Lung (tissue), 12 donors: Measurements from ENCODE around the gene SPNS2. TPM values are rescaled to one million over a fixed set of nuclear protein-coding genes. Genes with fewer than 3 reads are reported as not detected.
"Not testable (repeated sequence)": the region's sequence is repeated elsewhere in the genome, so short reads cannot be mapped to it uniquely, and the experiment has no call there.

Experiments used
- ATAC-seq: fragments of 200-7000 bp; cut with Tn5 transposase; one replicate; pipeline ENCODE4 v1.9.1; 2020; ENCODE audit warnings: moderate number of reproducible peaks; ENCODE audit not compliant: insufficient read depth, low FRiP score
- DNase-seq, 3 donors: peaks; one replicate each; pipeline ENCODE4 v3.0.0-alpha.2; 2013 to 2017
- H3K27ac ChIP-seq, 2 donors: one replicate each; pipeline ENCODE4 v1.5.1; 2013; ENCODE audit warnings: mild to moderate bottlenecking in 2 of 2, moderate library complexity in 2 of 2, control low read depth in 1 of 2, inconsistent platforms in 1 of 2, low read depth in 1 of 2, low read length in 1 of 2
- H3K27me3 ChIP-seq, 3 donors: one replicate each; pipeline ENCODE4 v1.5.1; 2013; ENCODE audit warnings: low read length in 2 of 3; ENCODE audit not compliant: control insufficient read depth in 3 of 3, insufficient read depth in 3 of 3
- H3K36me3 ChIP-seq, 4 donors: one replicate each; pipeline ENCODE4 v1.5.1; 2013; ENCODE audit warnings: low read length in 4 of 4, mild to moderate bottlenecking in 1 of 4, moderate library complexity in 1 of 4; ENCODE audit not compliant: control insufficient read depth in 4 of 4, insufficient read depth in 4 of 4
- H3K4me1 ChIP-seq, 5 donors: one replicate each; pipeline ENCODE4 v1.5.1; 2013; ENCODE audit warnings: low read length in 5 of 5, mild to moderate bottlenecking in 2 of 5, moderate library complexity in 1 of 5; ENCODE audit not compliant: control insufficient read depth in 5 of 5, insufficient read depth in 5 of 5
- H3K4me3 ChIP-seq: one replicate; pipeline ENCODE4 v1.5.1; 2013; ENCODE audit warnings: mild to moderate bottlenecking, control low read depth, moderate library complexity
- H3K9ac ChIP-seq, 2 donors: one replicate each; pipeline ENCODE4 v1.5.1; 2013; ENCODE audit warnings: low read length in 2 of 2, control low read depth in 1 of 2; ENCODE audit not compliant: insufficient read depth in 1 of 2
- H3K9me3 ChIP-seq, 4 donors: one replicate each; pipeline ENCODE4 v1.5.1; 2013; ENCODE audit warnings: low read length in 3 of 4, mild to moderate bottlenecking in 1 of 4, moderate library complexity in 1 of 4; ENCODE audit not compliant: control insufficient read depth in 4 of 4, insufficient read depth in 3 of 4
- WGBS, 2 donors: extraction: QIAGEN DNeasy Blood & Tissue Kit; methylation state at CpG; one replicate each; pipeline ENCODE4 v1.1.7; 2013; 5-methylcytosine and 5-hydroxymethylcytosine counted together
- polyA plus RNA-seq, 2 donors: library from polyadenylated mRNA; stranded (reverse); fragments of 200-250 nt; gene quantifications; one replicate each; pipeline ENCODE4 v1.2.1, GENCODE V29; 2013
- total RNA-seq, 2 donors: library from RNA; depleted of rRNA in 1 of 2; stranded (reverse); fragments of >200 nt in 1 of 2; gene quantifications; one replicate each; pipeline ENCODE4 v1.2.1, GENCODE V29; 2014 to 2021
- TF ChIP-seq, protein P1 (sequence below): IDR thresholded peaks from 2 replicates; pipeline ENCODE4 v1.5.1; 2012; ENCODE audit warnings: mild to moderate bottlenecking; ENCODE audit errors: control extremely low read depth, extremely low read depth
- donor health status: control.
- donor health status: control.
- donor health status: Bipolar disorder and iron deficiency.
- donor health status: healthy.
- donor health status: DM: yes; HTN: yes; CAD: no.

Gene SPNS2
- total and polyA plus RNA-seq, 4 donors, result 26.8 to 60.1 (median 42.5) TPM

- TF ChIP-seq, protein P1, sequence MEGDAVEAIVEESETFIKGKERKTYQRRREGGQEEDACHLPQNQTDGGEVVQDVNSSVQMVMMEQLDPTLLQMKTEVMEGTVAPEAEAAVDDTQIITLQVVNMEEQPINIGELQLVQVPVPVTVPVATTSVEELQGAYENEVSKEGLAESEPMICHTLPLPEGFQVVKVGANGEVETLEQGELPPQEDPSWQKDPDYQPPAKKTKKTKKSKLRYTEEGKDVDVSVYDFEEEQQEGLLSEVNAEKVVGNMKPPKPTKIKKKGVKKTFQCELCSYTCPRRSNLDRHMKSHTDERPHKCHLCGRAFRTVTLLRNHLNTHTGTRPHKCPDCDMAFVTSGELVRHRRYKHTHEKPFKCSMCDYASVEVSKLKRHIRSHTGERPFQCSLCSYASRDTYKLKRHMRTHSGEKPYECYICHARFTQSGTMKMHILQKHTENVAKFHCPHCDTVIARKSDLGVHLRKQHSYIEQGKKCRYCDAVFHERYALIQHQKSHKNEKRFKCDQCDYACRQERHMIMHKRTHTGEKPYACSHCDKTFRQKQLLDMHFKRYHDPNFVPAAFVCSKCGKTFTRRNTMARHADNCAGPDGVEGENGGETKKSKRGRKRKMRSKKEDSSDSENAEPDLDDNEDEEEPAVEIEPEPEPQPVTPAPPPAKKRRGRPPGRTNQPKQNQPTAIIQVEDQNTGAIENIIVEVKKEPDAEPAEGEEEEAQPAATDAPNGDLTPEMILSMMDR, result no peak
- Histone ChIP-seq H3K9ac (no peak overlapping the region), H3K36me3 (no peaks in the 10 kb centered on the region), H3K9me3 (no peaks in the 10 kb centered on the region), H3K27ac (no peak overlapping the region), H3K27me3 (no peaks in the 10 kb centered on the region), H3K4me3 (no peak overlapping the region), H3K4me1 (peaks cover 0 to 15% (median 3%) of the 10 kb centered on the region in 5 donors)
- DNase-seq, result no peak
- WGBS, 2 donors, result 80 to 84% methylated on average over 6 of the region's 6 CpGs
- no peak for ATAC-seq
These were observed 77.5 kb downstream of the SPNS2 start for GRCh38 chr17:4576161-4576558.

DNA sequence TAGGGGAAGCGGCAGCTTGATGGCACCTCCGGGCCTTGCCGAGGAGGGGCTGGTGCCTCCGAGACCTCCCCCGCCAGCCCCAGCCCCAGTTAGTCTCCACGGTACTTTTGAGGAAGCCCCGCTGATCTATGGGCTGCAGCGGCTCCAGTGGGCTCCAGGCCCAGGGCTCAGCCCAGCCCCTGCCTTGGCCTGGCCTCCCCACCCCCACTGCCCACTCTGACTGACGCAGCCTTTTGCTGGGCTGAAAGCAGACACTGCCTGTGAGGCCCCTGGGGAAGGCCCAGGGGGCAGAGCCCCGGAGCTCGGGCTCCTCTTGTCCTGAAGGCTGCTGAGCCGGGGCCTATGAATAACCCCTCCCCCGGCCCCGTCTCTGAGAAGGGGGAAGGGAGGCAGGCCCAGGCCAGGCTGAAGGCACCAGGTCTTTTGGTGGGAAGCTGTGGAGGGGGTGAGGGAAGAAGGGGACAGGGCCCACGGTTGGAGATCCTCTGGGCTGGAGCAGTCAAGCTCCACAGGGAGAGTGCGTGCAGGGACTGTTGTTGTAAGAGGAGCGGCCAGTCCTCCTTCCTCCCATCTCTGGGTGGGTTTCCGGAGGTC, 78.1 kb downstream of the SPNS2 start:
- ATAC-seq (no peak), DNase-seq (peak; percentile 58 to 83 (median 64))
- TF ChIP-seq, protein P1, result no peak
- no peaks in the 10 kb centered on the region for H3K36me3 ChIP-seq
- 73 to 82% methylated on average over 18 of the region's 18 CpGs for WGBS, 2 donors
- no peaks in the 10 kb centered on the region for H3K9me3 ChIP-seq
- peak overlapping the region in 1 of 2 donors; percentile 11 for H3K9ac ChIP-seq
- peaks cover 0 to 15% (median 3%) of the 10 kb centered on the region in 5 donors for H3K4me1 ChIP-seq
- H3K4me3 ChIP-seq, result no peak overlapping the region
- no peak overlapping the region for H3K27ac ChIP-seq
- no peaks in the 10 kb centered on the region for H3K27me3 ChIP-seq

- ATAC-seq (no peak), DNase-seq (no peak)
- H3K9ac ChIP-seq, result peak overlapping the region in 1 of 2 donors; percentile 11
- H3K9me3 ChIP-seq, result no peaks in the 10 kb centered on the region
- no peaks in the 10 kb centered on the region for H3K36me3 ChIP-seq
- 83 to 87% methylated on average over 8 of the region's 8 CpGs for WGBS, 2 donors
- H3K4me1 ChIP-seq, result peaks cover 0 to 16% (median 6%) of the 10 kb centered on the region in 5 donors
- TF ChIP-seq, protein P1, result no peak
- no peaks in the 10 kb centered on the region for H3K27me3 ChIP-seq
- no peak overlapping the region for H3K4me3 ChIP-seq
- H3K27ac ChIP-seq, result no peak overlapping the region
These were observed 78.8 kb downstream of the SPNS2 start for GRCh38 chr17:4577386-4577993.

- not testable (repeated sequence) for ATAC-seq, H3K27ac ChIP-seq, DNase-seq, H3K4me3 ChIP-seq, H3K9ac ChIP-seq, H3K27me3 ChIP-seq, H3K36me3 ChIP-seq, H3K9me3 ChIP-seq
- peaks cover 0 to 25% (median 7%) of the 10 kb centered on the region in 5 donors for H3K4me1 ChIP-seq
- WGBS, 2 donors, result 96% methylated on average over 18 to 24 of the region's 24 CpGs
These were observed 79.7 kb downstream of the SPNS2 start for GRCh38 chr17:4578349-4578748.
